NOMO-1 treated with dmso at 0.1 percent for 144 hours (cell line): ENCODE measurements around the gene SMTNL1.

Source experiments
- DNase-seq: peaks from one replicate; lab custom pipeline; 2025; ENCODE audit not compliant: unreplicated experiment; lab: John Stamatoyannopoulos, UW

Gene SMTNL1

DNA sequence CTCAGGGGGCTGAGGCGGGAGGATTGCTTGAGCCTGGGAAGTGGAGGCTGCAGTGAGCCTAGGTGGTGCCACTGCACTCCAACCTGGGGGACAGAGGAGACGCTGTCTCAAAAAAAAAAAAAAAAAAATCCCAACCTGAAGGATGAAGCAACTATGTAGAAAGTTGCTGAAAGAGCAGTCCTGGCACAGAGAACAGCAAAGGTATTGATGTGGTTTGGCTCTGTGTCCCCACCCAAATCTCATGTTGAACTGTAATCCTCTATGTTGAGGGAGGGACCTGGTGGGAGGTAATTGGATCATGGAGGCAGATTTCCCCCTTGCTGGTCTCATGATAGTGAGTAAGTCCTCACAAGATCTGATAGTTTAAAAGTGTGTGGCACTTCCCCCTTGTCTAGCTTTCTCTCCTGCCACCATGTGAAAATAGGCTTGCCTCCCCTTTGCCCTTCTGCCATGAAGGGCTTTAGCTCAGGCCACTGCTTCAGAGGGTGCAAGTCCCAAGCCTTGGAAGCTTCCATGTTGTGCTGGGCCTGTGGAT, 49.4 kb downstream of the SMTNL1 start:
- DNase-seq = no peak

GRCh38 chr11:57588046-57588710, 50.8 kb downstream of the SMTNL1 start:
- DNase-seq = no peak

- DNase-seq = no peak
Observed at GRCh38 chr11:57596266-57596885, 59.0 kb downstream of the SMTNL1 start.

- DNase-seq = no peak
Observed at GRCh38 chr11:57597461-57597915, 60.1 kb downstream of the SMTNL1 start, which contains the start of gene SERPING1. Gene SERPING1, plus strand, starts transcription at chr11:57597685. Its CDS starts 586 bp downstream, at chr11:57598271.

- DNase-seq = no peak
Observed at GRCh38 chr11:57597916-57598830, 60.8 kb downstream of the SMTNL1 start.

DNA sequence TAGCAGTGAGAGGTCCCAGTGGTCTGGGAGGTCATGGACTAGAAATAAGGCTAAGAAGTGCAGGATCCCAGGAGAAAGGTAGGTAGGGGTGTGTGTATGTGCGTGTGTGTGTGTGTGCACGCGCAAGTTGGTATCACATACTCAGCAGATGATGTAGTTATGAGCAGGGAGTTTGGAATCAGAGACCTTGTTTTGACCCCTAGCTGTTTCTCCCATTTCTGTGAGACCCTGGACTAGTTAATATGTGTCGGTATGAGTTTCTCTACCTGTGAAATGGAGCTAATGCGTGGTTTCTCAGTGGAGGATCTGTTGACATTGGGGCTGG, 61.4 kb downstream of the SMTNL1 start:
- no peak for DNase-seq

DNA sequence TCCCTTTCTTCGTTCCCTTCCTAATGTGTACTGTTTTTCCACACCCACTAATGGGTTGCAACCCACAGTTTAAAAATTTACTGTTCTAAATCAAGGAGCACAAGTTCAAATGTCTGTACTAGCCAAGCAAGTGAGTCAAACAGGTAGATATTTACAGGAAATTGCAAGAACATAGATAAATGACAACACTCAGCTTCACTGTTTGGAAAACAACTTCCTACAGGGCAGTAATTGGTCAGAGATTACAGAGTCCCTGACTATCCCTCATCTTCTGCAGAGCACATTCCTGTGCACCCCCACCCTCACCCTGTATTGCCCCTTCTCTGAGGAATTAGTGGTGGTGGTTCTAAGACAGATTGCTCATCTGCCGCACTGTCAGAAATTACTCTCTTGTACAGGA, 62.0 kb downstream of the SMTNL1 start:
- no peak for DNase-seq
